Measurements from ENCODE around the gene ATP1A2.

ATP1A2 gene

DNA sequence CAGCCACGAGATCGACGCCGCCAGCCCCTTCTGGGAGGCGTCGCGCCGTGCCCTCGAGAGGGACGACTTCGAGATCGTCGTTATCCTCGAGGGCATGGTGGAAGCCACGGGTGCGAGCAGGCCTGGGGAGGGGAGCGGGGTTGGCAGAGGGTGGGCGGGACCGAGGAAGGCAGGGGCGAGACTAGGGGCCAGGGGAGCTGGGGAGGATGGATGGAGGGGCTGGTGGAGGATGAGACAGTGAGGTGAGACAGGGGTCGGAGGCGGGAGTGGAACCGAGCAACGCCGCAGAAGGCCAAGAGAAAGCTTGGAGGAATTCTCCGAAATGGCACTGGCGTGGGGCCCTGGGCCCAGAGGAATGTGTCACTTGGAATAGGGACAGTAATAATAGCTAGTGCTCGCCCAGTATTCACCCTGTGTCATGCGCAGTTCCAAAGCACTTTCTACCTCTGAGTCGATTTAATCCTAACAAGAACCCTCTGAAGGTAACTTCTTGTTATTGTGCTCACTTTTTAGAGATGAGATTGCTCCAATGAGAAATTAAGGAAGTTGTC lies 30.7 kb upstream of the ATP1A2 start:
- DNase-seq = no peak

DNA sequence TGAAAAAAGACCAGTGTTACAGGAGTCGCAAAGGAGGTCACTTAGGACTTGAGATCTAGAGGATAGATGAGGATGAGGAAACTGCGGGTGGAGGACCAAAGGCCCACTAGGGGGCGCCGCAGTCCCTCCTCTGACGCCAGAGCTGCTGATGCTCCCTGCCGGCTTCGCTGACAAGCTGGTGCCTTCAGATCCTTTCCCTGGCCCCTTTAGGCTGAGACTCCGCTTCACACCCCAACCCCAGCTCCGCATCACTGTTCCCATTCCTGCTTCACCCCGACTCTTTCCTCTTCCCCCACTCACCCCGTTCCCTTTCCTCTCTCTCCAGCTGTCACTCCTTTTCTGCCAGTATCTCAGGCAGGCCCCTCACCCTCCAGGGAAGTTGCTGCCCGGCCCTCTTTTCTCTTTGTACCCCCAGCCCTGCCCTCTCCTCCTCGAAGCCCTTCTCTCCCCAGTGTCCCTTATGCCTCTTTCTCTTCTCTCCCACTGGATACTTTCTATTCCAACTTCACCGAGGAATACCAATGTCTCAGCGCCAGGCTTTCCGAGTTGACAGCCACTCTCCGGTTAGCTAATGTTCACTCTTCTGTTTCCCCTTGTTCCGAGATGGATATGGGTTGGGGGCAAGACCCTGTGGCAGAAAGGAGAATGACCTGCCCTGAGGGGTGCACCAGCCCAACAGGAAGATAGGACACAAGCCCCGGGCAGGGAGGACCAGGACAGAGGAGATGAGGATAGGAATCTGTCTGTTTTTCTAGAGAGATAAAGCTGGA lies 29.7 kb upstream of the ATP1A2 start:
- peak in 56 of 58 donors; percentile 33 to 95 (median 80) for DNase-seq

DNA sequence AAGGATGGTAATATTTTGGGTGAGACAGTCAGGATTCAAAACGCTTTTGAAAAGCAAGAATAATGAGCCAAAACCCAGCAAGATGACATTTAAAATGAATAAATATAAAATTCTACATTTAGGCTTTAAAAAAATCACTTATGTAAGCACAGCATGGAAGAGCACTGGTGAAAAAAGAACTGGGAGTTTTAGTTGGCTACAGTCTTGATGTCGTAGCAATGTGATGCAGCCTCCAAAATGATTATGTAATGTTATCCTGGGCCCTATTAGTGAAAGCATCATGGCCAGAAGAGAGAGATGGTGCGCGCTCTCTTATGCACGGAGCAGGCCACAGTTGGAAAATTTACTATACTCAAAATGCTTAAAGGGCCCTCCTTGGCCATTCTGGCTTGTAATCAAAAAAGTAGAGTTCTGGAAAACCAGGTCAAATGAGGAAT lies 29.1 kb upstream of the ATP1A2 start:
- DNase-seq = peak in 5 of 58 donors; percentile 19 to 54 (median 33)

DNA sequence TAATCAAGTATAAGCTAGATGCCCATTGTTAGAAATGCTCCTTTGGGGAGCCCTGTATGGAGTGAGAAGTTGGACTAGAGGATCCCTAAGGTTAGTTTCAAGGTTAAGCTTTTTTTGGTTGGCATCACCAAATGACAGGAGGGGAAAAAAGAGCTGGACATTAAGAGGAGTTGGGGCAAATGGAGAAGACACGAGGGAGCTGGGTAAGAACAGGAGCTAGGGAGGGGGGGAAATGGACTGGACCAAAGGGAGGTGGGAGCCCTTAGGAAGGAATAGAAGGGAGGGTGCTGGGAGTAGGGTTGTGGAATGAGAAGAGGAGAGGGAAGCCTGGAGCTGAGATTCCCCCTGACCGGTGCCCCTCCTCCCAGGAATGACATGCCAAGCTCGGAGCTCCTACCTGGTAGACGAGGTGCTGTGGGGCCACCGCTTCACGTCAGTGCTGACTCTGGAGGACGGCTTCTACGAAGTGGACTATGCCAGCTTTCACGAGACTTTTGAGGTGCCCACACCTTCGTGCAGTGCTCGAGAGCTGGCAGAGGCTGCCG lies 28.4 kb upstream of the ATP1A2 start:
- DNase-seq = no peak

DNA sequence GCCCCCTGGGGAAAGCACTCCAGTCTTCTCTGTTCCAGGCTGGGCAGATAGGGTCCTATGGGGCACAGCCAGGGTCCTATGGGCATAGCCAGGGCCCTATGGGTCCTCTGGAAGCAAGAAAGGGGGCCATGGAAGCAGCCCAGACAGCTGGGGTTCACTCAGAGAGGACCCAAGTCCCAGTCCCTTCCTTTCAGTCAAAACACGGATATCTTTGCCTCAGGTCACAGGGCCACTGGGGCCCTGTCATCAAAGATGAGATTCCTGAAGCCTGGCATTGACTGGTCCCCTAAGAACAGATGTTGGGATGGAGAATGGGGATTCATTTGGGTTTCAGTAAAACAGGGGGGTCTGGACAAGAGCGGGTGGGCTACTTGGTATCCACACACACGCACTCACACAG lies 25.7 kb upstream of the ATP1A2 start:
- DNase-seq = no peak

DNA sequence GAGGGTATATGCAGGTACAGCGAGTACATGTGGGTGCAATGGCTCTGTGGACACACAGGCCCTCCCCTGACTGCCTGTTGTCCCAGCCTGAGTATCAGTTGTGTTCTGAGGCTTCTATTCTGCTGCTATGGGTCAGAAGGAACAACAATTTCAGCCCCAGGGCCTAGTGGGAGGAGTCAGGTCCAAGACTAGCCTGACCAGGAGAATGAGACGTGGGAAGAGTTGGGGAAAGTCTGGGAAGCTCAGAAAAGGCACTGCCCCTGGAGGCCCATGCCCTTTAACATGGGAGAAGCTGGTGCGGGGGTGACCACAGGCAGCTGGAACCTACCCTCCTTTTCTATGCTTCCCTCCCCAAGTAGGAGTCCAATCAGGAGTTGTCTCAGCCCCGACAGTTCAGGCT lies 24.8 kb upstream of the ATP1A2 start:
- DNase-seq = no peak

DNA sequence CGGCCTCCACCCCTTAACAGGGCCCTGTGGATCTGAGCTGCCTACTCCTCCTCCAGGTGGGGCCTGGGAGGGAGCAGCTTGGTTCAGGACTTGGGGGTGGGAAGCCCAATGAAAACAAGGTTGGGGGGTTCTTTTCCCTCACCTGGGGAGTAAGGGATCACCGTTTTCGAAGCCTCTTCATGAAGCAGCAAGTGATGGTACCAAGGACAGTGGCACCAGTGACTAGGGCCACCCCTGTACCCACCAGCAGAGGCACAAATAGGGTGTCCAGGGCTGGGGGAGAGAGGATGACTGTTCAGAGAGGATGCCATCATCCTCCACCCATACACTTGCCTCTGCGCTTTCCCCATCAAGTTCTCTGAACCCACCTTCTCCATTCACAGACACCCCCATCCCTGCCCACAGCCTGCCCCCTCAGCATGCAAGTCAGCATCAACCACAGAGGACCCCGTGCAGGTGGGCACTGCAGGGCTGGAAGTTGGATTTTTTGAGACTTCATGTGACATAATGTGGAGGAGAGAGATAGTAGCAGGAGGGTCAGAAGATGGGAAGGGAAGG lies 23.8 kb upstream of the ATP1A2 start:
- DNase-seq = no peak

DNA sequence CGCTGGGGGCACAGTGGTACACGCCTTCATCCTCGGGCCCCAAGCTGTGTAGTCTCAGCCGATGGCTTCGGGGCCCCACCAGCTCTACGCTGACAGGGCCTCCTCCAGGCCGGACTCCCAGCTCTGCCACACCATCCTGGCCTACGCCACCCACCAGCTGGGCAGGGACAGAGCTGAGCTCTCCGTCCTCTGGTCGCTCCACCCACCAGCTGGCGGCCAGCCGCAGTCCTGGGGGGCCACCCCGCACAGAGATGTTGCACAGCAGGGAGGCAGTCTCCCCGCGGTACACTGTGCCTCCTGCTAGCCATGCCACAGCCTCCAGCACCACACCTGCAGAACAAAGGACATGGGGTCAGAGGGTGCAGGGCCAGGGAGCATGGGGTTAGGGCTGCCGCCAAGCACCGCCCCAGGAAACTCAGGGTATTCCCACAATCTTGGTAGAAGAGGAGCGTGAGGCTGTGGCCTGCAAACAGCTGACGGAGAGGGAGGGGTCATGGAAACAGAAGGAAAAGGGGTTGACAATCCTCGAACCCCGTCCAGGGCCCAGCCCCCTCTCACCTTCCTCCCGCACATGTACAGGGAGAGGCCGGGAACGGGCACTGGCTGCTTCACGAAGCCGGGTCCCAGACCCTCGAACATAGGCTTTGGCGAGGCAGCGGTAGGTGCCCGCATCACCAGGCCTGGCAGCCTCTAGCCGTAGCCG lies 23.0 kb upstream of the ATP1A2 start:
- peak in 34 of 58 donors; percentile 29 to 79 (median 54) for DNase-seq

DNA sequence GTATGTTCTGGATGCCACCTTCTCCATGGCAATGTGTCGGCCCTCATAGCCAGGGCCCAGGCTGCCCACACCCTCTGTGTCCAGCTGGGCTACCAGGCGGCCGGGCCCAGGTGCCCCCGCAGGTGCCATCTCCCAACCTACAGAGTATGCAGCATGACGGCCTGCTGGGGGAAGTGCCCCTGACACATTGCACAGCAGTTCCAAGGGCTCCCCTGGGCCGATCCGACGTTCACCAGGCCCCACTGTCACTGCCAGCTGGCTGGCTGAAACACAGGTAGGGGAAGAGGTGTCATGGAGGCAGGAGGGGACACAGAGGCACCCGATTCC lies 22.5 kb upstream of the ATP1A2 start:
- peak in 1 of 58 donors; percentile 35 for DNase-seq

- peak in 2 of 58 donors; percentile 18 to 24 for DNase-seq
Measured at GRCh38 chr1:160093624-160094290, 21.8 kb upstream of the ATP1A2 start.

DNA sequence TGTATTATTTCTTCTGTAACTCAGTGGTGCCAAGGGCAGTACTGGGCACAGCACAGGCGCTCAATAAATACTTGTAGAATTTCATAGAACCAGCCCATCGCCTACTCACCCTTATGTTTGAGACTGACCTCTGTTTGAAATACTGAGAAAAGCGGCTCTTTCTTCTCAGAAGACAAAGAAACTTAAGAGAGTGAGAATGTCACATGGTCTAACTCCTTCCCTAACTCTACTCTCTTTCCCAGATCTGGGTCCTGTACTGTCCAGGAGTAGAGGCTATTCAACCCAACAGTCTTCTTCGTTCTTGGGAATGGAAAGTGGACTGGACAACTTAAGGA lies 21.3 kb upstream of the ATP1A2 start:
- no peak for DNase-seq

- DNase-seq = no peak
Measured at GRCh38 chr1:160094806-160095205, 20.8 kb upstream of the ATP1A2 start.

DNA sequence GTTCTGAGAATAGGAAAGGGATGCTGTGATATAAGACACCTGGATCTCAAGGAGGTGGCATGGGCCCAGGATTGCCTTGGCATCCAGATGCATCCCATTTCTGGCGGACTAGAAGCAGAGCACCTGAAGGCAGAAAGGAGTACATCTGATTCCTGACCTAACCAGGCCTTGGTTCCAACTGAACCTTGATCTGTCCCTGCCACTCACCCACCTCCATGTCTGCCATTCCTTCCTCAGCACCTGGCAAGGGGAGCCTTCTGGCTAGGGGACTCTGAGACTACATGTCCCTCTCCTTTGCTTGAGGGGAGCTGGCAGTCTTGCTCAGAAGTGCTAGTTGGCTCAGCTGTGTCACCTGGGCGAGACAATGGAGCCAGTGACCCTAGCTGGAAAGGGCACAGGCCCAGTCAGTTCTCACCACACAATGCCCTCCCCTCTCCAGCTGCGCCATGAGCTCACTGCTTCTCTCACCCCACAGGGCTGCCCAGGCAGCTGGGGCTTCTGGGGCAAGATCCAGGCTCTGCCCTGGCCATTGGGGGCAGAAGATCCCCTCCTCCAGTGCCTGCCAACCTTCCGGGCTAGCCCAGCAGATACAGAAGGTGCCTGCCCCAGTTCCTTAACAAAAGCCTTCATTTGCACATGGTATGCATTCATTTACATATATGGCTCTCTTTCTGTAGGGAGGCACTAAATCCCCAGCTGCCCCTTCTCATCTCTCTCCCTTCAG lies 20.0 kb upstream of the ATP1A2 start:
- DNase-seq = peak in 45 of 58 donors; percentile 20 to 93 (median 72)

DNA sequence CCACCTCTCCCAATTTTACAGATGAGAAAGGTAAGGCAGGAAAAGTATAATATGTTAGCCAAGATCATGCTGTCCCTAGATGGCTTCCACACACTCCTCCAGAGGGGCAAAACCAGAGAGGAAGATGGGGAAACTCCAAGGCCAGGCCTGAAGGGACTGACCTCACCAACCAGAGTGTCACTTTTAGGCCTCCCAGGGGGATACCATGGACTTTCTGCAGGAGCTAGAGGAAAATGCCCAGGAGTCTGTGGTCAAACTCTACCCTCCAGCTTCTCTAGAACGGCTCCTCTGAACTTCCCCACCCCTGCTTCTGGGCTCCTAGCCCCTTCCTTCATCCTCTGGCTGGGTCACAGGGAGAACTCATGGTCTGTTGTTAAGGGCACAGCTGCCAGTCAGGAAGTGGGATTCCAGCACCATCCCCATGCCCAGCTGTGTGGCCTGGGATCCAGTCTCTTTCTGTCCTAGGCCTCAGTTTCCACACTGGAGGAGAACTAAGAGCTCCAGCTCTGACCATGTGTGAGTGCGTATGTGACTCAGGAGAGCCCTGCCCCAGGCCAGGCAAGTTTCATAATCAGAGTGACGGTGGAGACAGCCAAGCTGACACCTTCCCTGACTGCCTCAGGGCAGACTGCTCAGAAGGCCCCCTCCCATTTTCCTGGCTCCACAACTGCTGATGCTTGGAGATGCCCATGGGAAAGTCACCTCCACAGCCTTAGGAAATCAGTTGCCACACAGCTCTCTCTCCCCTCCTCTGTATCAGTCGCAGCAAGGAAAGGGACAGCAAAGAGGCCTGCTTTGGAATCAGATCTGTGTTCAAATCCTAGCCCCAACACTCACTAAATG lies 19.1 kb upstream of the ATP1A2 start:
- DNase-seq = peak in 5 of 58 donors; percentile 34 to 55 (median 38)

GRCh38 chr1:160097151-160097910 lies 18.2 kb upstream of the ATP1A2 start:
- DNase-seq = peak in 19 of 58 donors; percentile 23 to 64 (median 46)

- peak in 56 of 58 donors; percentile 63 to 98 (median 92) for DNase-seq
Measured at GRCh38 chr1:160097911-160098851, 17.4 kb upstream of the ATP1A2 start, which contains the start of gene IGSF8. IGSF8 (minus strand) TSS chr1:160098619; CDS start chr1:160098472, 147 bp downstream.

- DNase-seq = peak; percentile 40 to 100 (median 97)
Measured at GRCh38 chr1:160098852-160099561, 16.6 kb upstream of the ATP1A2 start.
